HepG2 (cell line): ENCODE measurements around the gene NOX4. TPM values are rescaled to one million over a fixed set of nuclear protein-coding genes. Genes with fewer than 3 reads are reported as not detected.

Experiments
- ATAC-seq: fragments of 200-7000 bp; cut with Tn5 transposase; 3 replicates; pipeline ENCODE4 v1.9.1; 2020; ENCODE audit warnings: mild to moderate bottlenecking, moderate library complexity
- BruUV-seq: library from RNA; stranded (reverse); fragments of 400-500 nt; replicated peaks from 2 replicates; lab custom pipeline; 2021; lab: Mats Ljungman, UMichigan
- CTCF ChIA-PET: fragments of 300-600 bp; formaldehyde crosslinking; extraction: SDS; loops from one replicate; lab custom pipeline; 2021; ENCODE audit warnings: low total read pairs, inconsistent platforms, low intra/inter-chr PET ratio; lab: Yijun Ruan, JAX
- POLR2A ChIA-PET: fragments of 350-600 bp; sonication (Branson Sonifier 250); formaldehyde crosslinking; loops from one replicate; lab custom pipeline; 2020; ENCODE audit warnings: antibody characterized with exemption, inconsistent platforms; lab: Yijun Ruan, JAX
- DNase-seq: peaks from one replicate; pipeline ENCODE4 v3.0.0-alpha.2; 2015; ENCODE audit warnings: low spot score
- FAIRE-seq: peaks from 3 replicates; lab custom pipeline; 2011; peaks lifted over from hg19 to GRCh38; lab: Jason Lieb, UNC
- H2AFZ ChIP-seq: one replicate; pipeline ENCODE4 v1.6.1; 2011; ENCODE audit warnings: low read length, inconsistent platforms
- H3K27ac ChIP-seq: fragments of 300-600 bp; 3 replicates; pipeline ENCODE4 v1.8.0; 2011; ENCODE audit warnings: mixed run types, mild to moderate bottlenecking, mixed read lengths, low read length, inconsistent platforms; ENCODE audit not compliant: insufficient read depth; ENCODE audit errors: extremely low read length
- H3K27me3 ChIP-seq, 2 experiments: fragments of 200-600 bp in 1 of 2; 2 replicates in 1 of 2; 3 replicates in 1 of 2; pipeline versions ENCODE4 v1.6.0 to v1.8.0; 2011; ENCODE audit warnings: low read length in 2 of 2, mild to moderate bottlenecking in 2 of 2, moderate library complexity in 2 of 2, inconsistent platforms in 1 of 2; ENCODE audit not compliant: insufficient read depth in 2 of 2, control insufficient read depth in 1 of 2
- H3K36me3 ChIP-seq, 2 experiments: fragments of 200-600 bp in 1 of 2; replicated peaks in 1 of 2; 2 replicates in 1 of 2; 3 replicates in 1 of 2; pipeline versions ENCODE4 v1.5.1 to v1.8.0; 2011; ENCODE audit warnings: low read length in 2 of 2, inconsistent platforms in 1 of 2; ENCODE audit not compliant: insufficient read depth in 2 of 2, control insufficient read depth in 1 of 2
- H3K4me1 ChIP-seq: 2 replicates; pipeline ENCODE4 v1.5.1; 2012; ENCODE audit warnings: low read length, inconsistent platforms; ENCODE audit not compliant: insufficient read depth
- H3K4me2 ChIP-seq: 2 replicates; pipeline ENCODE4 v1.6.0; 2011; ENCODE audit warnings: low read depth, low read length, inconsistent platforms
- H3K4me3 ChIP-seq, 3 experiments: fragments of 200-600 bp in 1 of 3; sonication (generic), shearing (Covaris generic) in 1 of 3; replicated peaks in 1 of 3; 2 replicates each; pipeline ENCODE4 v1.5.1; 2011 to 2016; ENCODE audit warnings: low read length in 3 of 3, inconsistent platforms in 2 of 3, low read depth in 2 of 3, mild to moderate bottlenecking in 2 of 3, control low read depth in 1 of 3, mixed read lengths in 1 of 3; ENCODE audit not compliant: insufficient read depth in 1 of 3
- H3K79me2 ChIP-seq: one replicate; pipeline ENCODE4 v1.6.1; 2011; ENCODE audit warnings: low read length, inconsistent platforms; ENCODE audit not compliant: insufficient read depth
- H3K9ac ChIP-seq: 2 replicates; pipeline ENCODE4 v1.6.0; 2011; ENCODE audit warnings: mild to moderate bottlenecking, low read depth, low read length, inconsistent platforms; ENCODE audit not compliant: insufficient read depth
- H3K9me3 ChIP-seq: 2 replicates; pipeline ENCODE4 v1.5.1; 2012; ENCODE audit warnings: mild to moderate bottlenecking, low read length
- H4K20me1 ChIP-seq: 2 replicates; pipeline ENCODE4 v1.6.0; 2011; ENCODE audit warnings: inconsistent platforms, mild to moderate bottlenecking, low read length, moderate library complexity; ENCODE audit not compliant: insufficient read depth
- CEBPB ChIP-seq: IDR thresholded peaks from 2 replicates; pipeline ENCODE4 v1.6.1; 2011; ENCODE audit warnings: low read depth, low read length, improper control_type of control experiment, borderline replicate concordance
- ETV6 ChIP-seq: sonication (generic); formaldehyde crosslinking; conservative IDR thresholded peaks from 2 replicates; pipeline ENCODE4 v1.4.0; 2020; ENCODE audit warnings: missing genetic modification reagents
- GABPA ChIP-seq, 2 experiments: IDR thresholded peaks; 2 replicates each; pipeline ENCODE4 v1.6.1; 2011 to 2016; ENCODE audit warnings: low read depth in 2 of 2, low read length in 1 of 2, missing biosample characterization in 1 of 2, missing genetic modification characterization in 1 of 2
- GATA4 ChIP-seq: sonication (generic); IDR thresholded peaks from 2 replicates; pipeline ENCODE4 v1.6.1; 2016; ENCODE audit warnings: antibody characterized with exemption, low read depth, borderline replicate concordance
- GFI1 ChIP-seq: sonication (generic); formaldehyde crosslinking; IDR thresholded peaks from 2 replicates; pipeline ENCODE4 v1.5.0; 2020; ENCODE audit warnings: missing genetic modification reagents, mild to moderate bottlenecking, borderline replicate concordance
- KDM4B ChIP-seq: sonication (generic); formaldehyde crosslinking; IDR thresholded peaks from 2 replicates; pipeline ENCODE4 v1.4.0; 2020; ENCODE audit warnings: missing genetic modification reagents
- KLF16 ChIP-seq, 2 experiments: sonication (generic) in 1 of 2; formaldehyde crosslinking in 1 of 2; IDR thresholded peaks; 2 replicates each; pipeline versions ENCODE4 v1.6.1 to v1.8.0; 2016 to 2023; ENCODE audit warnings: missing genetic modification reagents in 2 of 2, missing compliant biosample characterization in 1 of 2
- PRPF4 ChIP-seq: fragments of 200-400 bp; formaldehyde crosslinking; IDR thresholded peaks from 2 replicates; pipeline ENCODE4 v1.6.1; 2016; ENCODE audit warnings: low read length, low read depth; ENCODE audit not compliant: poor library complexity, severe bottlenecking
- RXRB ChIP-seq: IDR thresholded peaks from 2 replicates; pipeline ENCODE4 v1.6.1; 2016; ENCODE audit warnings: borderline replicate concordance, missing genetic modification reagents, missing compliant biosample characterization
- THAP11 ChIP-seq: IDR thresholded peaks from 2 replicates; pipeline ENCODE4 v1.6.1; 2016; ENCODE audit warnings: missing biosample characterization, missing genetic modification reagents
- ZNF138 ChIP-seq: sonication (generic); formaldehyde crosslinking; IDR thresholded peaks from 2 replicates; pipeline ENCODE4 v1.5.0; 2020; ENCODE audit warnings: mild to moderate bottlenecking, low read depth, missing genetic modification reagents
- ZNF441 ChIP-seq: sonication (generic); formaldehyde crosslinking; IDR thresholded peaks from 2 replicates; pipeline ENCODE4 v1.7.0; 2021; ENCODE audit warnings: missing genetic modification reagents, borderline replicate concordance
- ZNF446 ChIP-seq: sonication (generic); formaldehyde crosslinking; IDR thresholded peaks from 2 replicates; pipeline ENCODE4 v1.5.0; 2020; ENCODE audit warnings: mild to moderate bottlenecking, missing genetic modification reagents
- ZNF496 ChIP-seq: sonication (generic); formaldehyde crosslinking; IDR thresholded peaks from 2 replicates; pipeline ENCODE4 v1.8.1; 2023; ENCODE audit warnings: mild to moderate bottlenecking, moderate library complexity, missing genetic modification reagents; ENCODE audit not compliant: insufficient replicate concordance
- ZNF607 ChIP-seq: sonication (generic); formaldehyde crosslinking; IDR thresholded peaks from 2 replicates; pipeline ENCODE4 v1.5.1; 2020; ENCODE audit warnings: missing genetic modification reagents, mild to moderate bottlenecking, borderline replicate concordance
- ZNF660 ChIP-seq: sonication (generic); formaldehyde crosslinking; IDR thresholded peaks from 2 replicates; pipeline ENCODE4 v1.5.1; 2020; ENCODE audit warnings: mild to moderate bottlenecking, low read depth, missing genetic modification reagents, borderline replicate concordance
- WGBS: methylation state at CpG from one replicate; pipeline ENCODE4 v1.1.6; 2017; ENCODE audit warnings: low lambda C conversion rate; 5-methylcytosine and 5-hydroxymethylcytosine counted together
- in situ Hi-C: cut with HindIII; loops from 2 replicates; pipeline ENCODE4 v1.10.0; 2017; ENCODE audit warnings: low pct_unique_long_range_greater_than_20kb; ENCODE audit not compliant: extremely low pct_ligation_motif_present
- intact Hi-C: fragments of 100-400 bp; cut with micrococcal nuclease; formaldehyde crosslinking; loops from one replicate; pipeline ENCODE4 v1.10.0; 2022; ENCODE audit not compliant: unreplicated experiment
- polyA plus RNA-seq, 8 experiments: library from polyadenylated mRNA; depleted of rRNA in 3 of 8; stranded (reverse) in 7 of 8; unstranded in 1 of 8; fragments of >200 nt; fragmentation: Illumina TruSeq in 4 of 8; extraction: Trizol in 4 of 8; gene quantifications; 2 replicates each; pipeline versions ENCODE4 v1.2.1 to v1.2.3, GENCODE V29; 2011 to 2016; ENCODE audit warnings: low read depth in 4 of 8, missing spikeins in 1 of 8, mixed read lengths in 1 of 8; ENCODE audit not compliant: insufficient read depth in 1 of 8
- total RNA-seq, 5 experiments: library from RNA; depleted of rRNA; stranded (reverse); fragments of >200 nt; fragmentation: Illumina TruSeq; extraction: Trizol; gene quantifications; 2 replicates each; pipeline ENCODE4 v1.2.3, GENCODE V29; 2016; ENCODE audit warnings: low read depth in 1 of 5
- TF ChIP-seq, protein P1 (sequence below): sonication (generic); formaldehyde crosslinking; IDR thresholded peaks from 2 replicates; pipeline ENCODE4 v1.8.1; 2023; ENCODE audit warnings: mild to moderate bottlenecking, missing genetic modification reagents, borderline replicate concordance
- TF ChIP-seq, protein P2 (sequence below), 2 experiments: sonication (generic) in 1 of 2; formaldehyde crosslinking in 1 of 2; IDR thresholded peaks; 2 replicates each; pipeline versions ENCODE4 v1.4.0 to v1.6.1; 2018 to 2020; ENCODE audit warnings: missing genetic modification reagents in 2 of 2, borderline replicate concordance in 1 of 2, low read depth in 1 of 2, mild to moderate bottlenecking in 1 of 2, missing biosample characterization in 1 of 2

Gene NOX4
- total and polyA plus RNA-seq, 2 of the 13 experiments (the other 11 are each of a cell fraction or from before 2014, with no cell fraction given) = not detected

DNA sequence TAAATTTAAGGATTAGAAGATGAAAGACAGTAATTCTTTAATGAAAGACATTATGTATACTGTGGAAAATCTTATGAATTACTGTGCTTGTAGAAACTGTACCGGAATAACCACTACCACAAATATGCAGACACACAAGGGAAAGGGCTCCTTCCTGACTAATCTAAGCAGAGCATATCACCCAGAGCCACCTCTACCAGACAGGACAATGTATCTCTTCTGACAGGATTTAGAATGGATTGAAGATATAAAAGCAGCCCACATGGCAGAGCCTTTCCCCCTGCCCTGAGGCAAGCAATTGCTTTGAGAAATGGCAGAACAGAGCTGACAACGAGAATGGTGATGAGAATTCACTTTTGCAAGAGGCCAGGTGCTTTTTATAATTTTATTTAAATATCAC is 144.1 kb downstream of the NOX4 start (continued):
- no peak for TF ChIP-seq PRPF4
- no peak for TF ChIP-seq ZNF446 (CRISPR knock-in tag)
- no peak for TF ChIP-seq ZNF496 (CRISPR knock-in tag)

DNA sequence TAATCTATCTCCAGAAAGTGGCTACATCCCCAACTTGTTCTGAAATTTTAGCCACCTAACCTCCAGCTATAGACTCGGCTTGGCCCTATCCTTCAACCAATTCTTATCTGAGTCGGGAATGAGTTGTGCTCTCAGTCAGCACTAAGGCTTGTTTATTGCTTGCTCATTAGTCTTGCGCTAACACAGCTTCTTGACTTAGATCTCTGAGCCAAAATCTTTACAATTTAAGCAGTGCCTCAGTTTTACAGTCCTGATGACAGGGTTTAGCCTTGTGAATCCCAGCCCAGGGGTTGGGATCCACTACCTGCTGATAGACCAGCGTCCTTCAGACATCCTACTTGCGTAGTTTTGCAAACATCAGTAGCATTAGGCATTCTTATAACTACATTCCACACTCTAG is 144.6 kb downstream of the NOX4 start:
- POLR2A ChIA-PET = no interaction called here
- no peak overlapping the region for H3K4me3 ChIP-seq
- no peak for ATAC-seq
- H2AFZ ChIP-seq = no peak overlapping the region
- DNase-seq = no peak
- H3K27me3 ChIP-seq = no peaks in the 10 kb centered on the region
- H3K36me3 ChIP-seq = no peaks in the 10 kb centered on the region
- no peaks in the 10 kb centered on the region for H3K9me3 ChIP-seq
- no peak overlapping the region for H3K9ac ChIP-seq
- CTCF ChIA-PET = no interaction called here
- H3K27ac ChIP-seq = no peak overlapping the region
- no peak overlapping the region for H3K4me2 ChIP-seq
- no peaks in the 10 kb centered on the region for H4K20me1 ChIP-seq
- no peaks in the 10 kb centered on the region for H3K79me2 ChIP-seq
- 4% methylated on average over 5 of the region's 5 CpGs for WGBS
- no TSS peak for BruUV-seq
- no peaks in the 10 kb centered on the region for H3K4me1 ChIP-seq
- TF ChIP-seq CEBPB (no peak), THAP11 (no peak), RXRB (no peak), GATA4 (no peak), GFI1 (no peak), KDM4B (no peak), GABPA (IDR thresholded peaks at IDR 0.05; ENCODE audit: low read depth, low read length) (no peak), GABPA (CRISPR knock-in tag; IDR thresholded peaks at IDR 0.05; ENCODE audit: low read depth) (no peak), ZNF607 (CRISPR knock-in tag) (no peak), ZNF138 (CRISPR knock-in tag) (no peak), ETV6 (no peak), ZNF441 (CRISPR knock-in tag) (no peak), KLF16 (CRISPR knock-in tag; IDR thresholded peaks at IDR 0.05) (no peak), ZNF660 (no peak)
- TF ChIP-seq, protein P1, sequence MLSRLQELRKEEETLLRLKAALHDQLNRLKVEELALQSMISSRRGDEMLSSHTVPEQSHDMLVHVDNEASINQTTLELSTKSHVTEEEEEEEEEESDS (CRISPR knock-in tag) = no peak
- TF ChIP-seq, protein P2, sequence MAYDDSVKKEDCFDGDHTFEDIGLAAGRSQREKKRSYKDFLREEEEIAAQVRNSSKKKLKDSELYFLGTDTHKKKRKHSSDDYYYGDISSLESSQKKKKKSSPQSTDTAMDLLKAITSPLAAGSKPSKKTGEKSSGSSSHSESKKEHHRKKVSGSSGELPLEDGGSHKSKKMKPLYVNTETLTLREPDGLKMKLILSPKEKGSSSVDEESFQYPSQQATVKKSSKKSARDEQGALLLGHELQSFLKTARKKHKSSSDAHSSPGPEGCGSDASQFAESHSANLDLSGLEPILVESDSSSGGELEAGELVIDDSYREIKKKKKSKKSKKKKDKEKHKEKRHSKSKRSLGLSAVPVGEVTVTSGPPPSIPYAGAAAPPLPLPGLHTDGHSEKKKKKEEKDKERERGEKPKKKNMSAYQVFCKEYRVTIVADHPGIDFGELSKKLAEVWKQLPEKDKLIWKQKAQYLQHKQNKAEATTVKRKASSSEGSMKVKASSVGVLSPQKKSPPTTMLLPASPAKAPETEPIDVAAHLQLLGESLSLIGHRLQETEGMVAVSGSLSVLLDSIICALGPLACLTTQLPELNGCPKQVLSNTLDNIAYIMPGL (CRISPR knock-in tag; IDR thresholded peaks at IDR 0.05; ENCODE audit: borderline replicate concordance in 1 of 2, low read depth in 1 of 2) = no peak
- TF ChIP-seq, all 625 proteins: peak for 0
- intact Hi-C loops (no loop called here), in situ Hi-C loops (no loop called here)
- FAIRE-seq = no peak
